ENCODE results near the gene SNX21. TPM values are rescaled to one million over a fixed set of nuclear protein-coding genes. Genes with fewer than 3 reads are reported as not detected.
A peak's percentile ranks its signal among the peaks of the same experiment; 100 is the strongest.

The SNX21 gene
- total and polyA plus RNA-seq, 4 donors = 3.8 to 10.6 (median 4.8) TPM

DNA sequence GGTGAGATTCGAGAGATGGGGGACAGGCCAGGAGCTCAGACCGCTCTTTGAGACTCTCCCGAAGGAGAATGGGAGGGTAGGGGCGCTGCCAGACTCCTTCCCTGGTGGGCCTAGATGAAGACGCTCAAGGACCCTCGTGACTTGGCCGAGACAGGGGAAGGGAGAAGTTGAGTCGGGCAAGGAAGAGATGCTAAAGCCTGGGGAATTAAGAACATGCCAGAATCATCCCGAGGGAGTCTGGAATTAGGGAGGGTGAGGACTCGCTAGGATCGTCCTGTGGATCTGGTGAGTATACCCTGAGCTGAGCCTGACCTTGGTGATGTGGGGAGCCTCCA, 20.6 kb upstream of the SNX21 start:
- H3K4me3 ChIP-seq (ENCODE audit: low read depth in 1 of 3, low read length in 3 of 3) = peak overlapping the region in 1 of 3 donors; percentile 53
- no peak overlapping the region for H3K9ac ChIP-seq (ENCODE audit: low read depth in 1 of 2, low read length in 2 of 2)
- H3K9me3 ChIP-seq (ENCODE audit: control insufficient read depth in 4 of 4, low read length in 3 of 4) = no peaks in the 10 kb centered on the region
- TF ChIP-seq SP1 (IDR thresholded peaks at IDR 0.05) = no peak
- TF ChIP-seq FOXA1 (IDR thresholded peaks at IDR 0.05) = no peak
- TF ChIP-seq, protein P1, sequence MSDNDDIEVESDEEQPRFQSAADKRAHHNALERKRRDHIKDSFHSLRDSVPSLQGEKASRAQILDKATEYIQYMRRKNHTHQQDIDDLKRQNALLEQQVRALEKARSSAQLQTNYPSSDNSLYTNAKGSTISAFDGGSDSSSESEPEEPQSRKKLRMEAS (IDR thresholded peaks at IDR 0.05) = no peak
- TF ChIP-seq, protein P2, sequence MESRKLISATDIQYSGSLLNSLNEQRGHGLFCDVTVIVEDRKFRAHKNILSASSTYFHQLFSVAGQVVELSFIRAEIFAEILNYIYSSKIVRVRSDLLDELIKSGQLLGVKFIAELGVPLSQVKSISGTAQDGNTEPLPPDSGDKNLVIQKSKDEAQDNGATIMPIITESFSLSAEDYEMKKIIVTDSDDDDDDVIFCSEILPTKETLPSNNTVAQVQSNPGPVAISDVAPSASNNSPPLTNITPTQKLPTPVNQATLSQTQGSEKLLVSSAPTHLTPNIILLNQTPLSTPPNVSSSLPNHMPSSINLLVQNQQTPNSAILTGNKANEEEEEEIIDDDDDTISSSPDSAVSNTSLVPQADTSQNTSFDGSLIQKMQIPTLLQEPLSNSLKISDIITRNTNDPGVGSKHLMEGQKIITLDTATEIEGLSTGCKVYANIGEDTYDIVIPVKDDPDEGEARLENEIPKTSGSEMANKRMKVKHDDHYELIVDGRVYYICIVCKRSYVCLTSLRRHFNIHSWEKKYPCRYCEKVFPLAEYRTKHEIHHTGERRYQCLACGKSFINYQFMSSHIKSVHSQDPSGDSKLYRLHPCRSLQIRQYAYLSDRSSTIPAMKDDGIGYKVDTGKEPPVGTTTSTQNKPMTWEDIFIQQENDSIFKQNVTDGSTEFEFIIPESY (IDR thresholded peaks at IDR 0.05) = no peak
- TF ChIP-seq FOXA2 (IDR thresholded peaks at IDR 0.05) = no peak
- no peak for TF ChIP-seq RAD21 (IDR thresholded peaks at IDR 0.05)
- no peak for TF ChIP-seq GABPA (IDR thresholded peaks at IDR 0.05 in 1 of 2, conservative IDR thresholded peaks at IDR 0.05 in 1 of 2)
- no peak for TF ChIP-seq HNF4A (conservative IDR thresholded peaks at IDR 0.05)
- no peak for TF ChIP-seq EGR1 (IDR thresholded peaks at IDR 0.05; ENCODE audit: low read depth in 2 of 2)
- no peak for TF ChIP-seq RXRA (IDR thresholded peaks at IDR 0.05)
- TF ChIP-seq, protein P3, sequence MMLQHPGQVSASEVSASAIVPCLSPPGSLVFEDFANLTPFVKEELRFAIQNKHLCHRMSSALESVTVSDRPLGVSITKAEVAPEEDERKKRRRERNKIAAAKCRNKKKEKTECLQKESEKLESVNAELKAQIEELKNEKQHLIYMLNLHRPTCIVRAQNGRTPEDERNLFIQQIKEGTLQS (IDR thresholded peaks at IDR 0.05) = no peak
- TF ChIP-seq, protein P4, sequence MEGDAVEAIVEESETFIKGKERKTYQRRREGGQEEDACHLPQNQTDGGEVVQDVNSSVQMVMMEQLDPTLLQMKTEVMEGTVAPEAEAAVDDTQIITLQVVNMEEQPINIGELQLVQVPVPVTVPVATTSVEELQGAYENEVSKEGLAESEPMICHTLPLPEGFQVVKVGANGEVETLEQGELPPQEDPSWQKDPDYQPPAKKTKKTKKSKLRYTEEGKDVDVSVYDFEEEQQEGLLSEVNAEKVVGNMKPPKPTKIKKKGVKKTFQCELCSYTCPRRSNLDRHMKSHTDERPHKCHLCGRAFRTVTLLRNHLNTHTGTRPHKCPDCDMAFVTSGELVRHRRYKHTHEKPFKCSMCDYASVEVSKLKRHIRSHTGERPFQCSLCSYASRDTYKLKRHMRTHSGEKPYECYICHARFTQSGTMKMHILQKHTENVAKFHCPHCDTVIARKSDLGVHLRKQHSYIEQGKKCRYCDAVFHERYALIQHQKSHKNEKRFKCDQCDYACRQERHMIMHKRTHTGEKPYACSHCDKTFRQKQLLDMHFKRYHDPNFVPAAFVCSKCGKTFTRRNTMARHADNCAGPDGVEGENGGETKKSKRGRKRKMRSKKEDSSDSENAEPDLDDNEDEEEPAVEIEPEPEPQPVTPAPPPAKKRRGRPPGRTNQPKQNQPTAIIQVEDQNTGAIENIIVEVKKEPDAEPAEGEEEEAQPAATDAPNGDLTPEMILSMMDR (IDR thresholded peaks at IDR 0.05; ENCODE audit: low read depth, low read length, missing input control) = no peak
- TF ChIP-seq NR2F2 (IDR thresholded peaks at IDR 0.05) = no peak
- peaks cover 3 to 29% (median 26%) of the 10 kb centered on the region in 4 donors for H3K36me3 ChIP-seq (ENCODE audit: control insufficient read depth in 4 of 4, insufficient read depth in 3 of 4, low read depth in 1 of 4, low read length in 3 of 4)
- 20% methylated on average over 11 of the region's 11 CpGs for WGBS
- H3K4me1 ChIP-seq (ENCODE audit: control insufficient read depth in 4 of 4, insufficient read depth in 4 of 4, low read length in 3 of 4) = peaks cover 0 to 13% (median 7%) of the 10 kb centered on the region in 4 donors
- H3K27me3 ChIP-seq (ENCODE audit: control insufficient read depth in 4 of 4, insufficient read depth in 4 of 4, low read length in 3 of 4) = no peaks in the 10 kb centered on the region
- H3K27ac ChIP-seq (ENCODE audit: low read depth in 1 of 2, low read length in 2 of 2) = no peak overlapping the region
- no peak for DNase-seq (ENCODE audit: low spot score)

DNA sequence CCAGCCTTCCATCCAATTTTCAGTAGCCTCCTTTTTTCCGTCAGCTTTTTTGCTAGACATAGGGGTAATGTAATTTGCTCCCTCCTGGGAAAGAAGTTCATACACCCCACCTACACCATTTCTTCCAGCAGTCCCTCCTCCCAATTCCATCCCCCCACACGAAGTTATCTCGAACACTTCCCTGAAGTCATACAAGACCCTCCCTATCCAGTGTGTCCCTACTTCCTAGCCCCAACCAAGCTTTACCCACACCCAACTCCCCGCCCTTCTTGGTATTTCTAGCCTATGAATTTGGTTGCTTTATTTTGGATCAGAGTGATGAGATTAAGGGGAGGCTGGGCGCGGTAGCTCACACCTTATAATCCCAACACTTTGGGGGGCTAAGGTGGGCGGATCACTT, 20.1 kb upstream of the SNX21 start:
- no peak overlapping the region for H3K9ac ChIP-seq (ENCODE audit: low read depth in 1 of 2, low read length in 2 of 2)

DNA sequence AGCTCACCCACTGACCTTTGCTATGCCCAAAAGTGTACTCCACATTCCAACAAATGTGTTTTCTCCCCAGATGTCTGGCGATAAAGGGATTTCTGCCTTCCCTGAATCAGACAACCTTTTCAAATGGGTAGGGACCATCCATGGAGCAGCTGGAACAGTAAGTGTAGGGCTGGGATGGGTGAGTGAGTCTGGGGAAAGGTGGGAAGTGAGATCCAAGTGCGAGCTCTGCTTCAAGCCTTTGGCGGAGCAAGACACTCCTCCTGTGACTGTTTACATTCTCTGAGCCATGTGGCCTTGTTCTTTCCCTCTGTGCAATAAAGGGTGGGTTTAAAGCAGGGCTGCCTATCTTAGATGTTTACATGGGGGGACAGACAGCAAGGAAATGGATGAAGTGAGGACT, 19.3 kb upstream of the SNX21 start:
- Histone ChIP-seq H3K4me1 (ENCODE audit: control insufficient read depth in 4 of 4, insufficient read depth in 4 of 4, low read length in 3 of 4) (peaks cover 0 to 13% (median 7%) of the 10 kb centered on the region in 4 donors), H3K9ac (ENCODE audit: low read depth in 1 of 2, low read length in 2 of 2) (no peak overlapping the region), H3K9me3 (ENCODE audit: control insufficient read depth in 4 of 4, low read length in 3 of 4) (no peaks in the 10 kb centered on the region), H3K27me3 (ENCODE audit: control insufficient read depth in 4 of 4, insufficient read depth in 4 of 4, low read length in 3 of 4) (no peaks in the 10 kb centered on the region), H3K27ac (ENCODE audit: low read depth in 1 of 2, low read length in 2 of 2) (no peak overlapping the region), H3K36me3 (ENCODE audit: control insufficient read depth in 4 of 4, insufficient read depth in 3 of 4, low read depth in 1 of 4, low read length in 3 of 4) (peaks cover 0 to 21% (median 17%) of the 10 kb centered on the region in 4 donors), H3K4me3 (ENCODE audit: low read depth in 1 of 3, low read length in 3 of 3) (no peak overlapping the region)
- no peak for DNase-seq (ENCODE audit: low spot score)
- 89% methylated on average over 3 of the region's 3 CpGs for WGBS
- no peak for TF ChIP-seq NR2F2 (IDR thresholded peaks at IDR 0.05)
- no peak for TF ChIP-seq FOXA2 (IDR thresholded peaks at IDR 0.05)
- TF ChIP-seq, protein P1 (IDR thresholded peaks at IDR 0.05) = no peak
- no peak for TF ChIP-seq EGR1 (IDR thresholded peaks at IDR 0.05; ENCODE audit: low read depth in 2 of 2)
- no peak for TF ChIP-seq SP1 (IDR thresholded peaks at IDR 0.05)
- TF ChIP-seq TAF1 (conservative IDR thresholded peaks at IDR 0.05) = no peak
- TF ChIP-seq RXRA (IDR thresholded peaks at IDR 0.05) = no peak
- no peak for TF ChIP-seq FOXA1 (IDR thresholded peaks at IDR 0.05)
- TF ChIP-seq RAD21 (IDR thresholded peaks at IDR 0.05) = no peak
- TF ChIP-seq YY1 (IDR thresholded peaks at IDR 0.05) = no peak
- TF ChIP-seq HNF4G (IDR thresholded peaks at IDR 0.05) = no peak
- TF ChIP-seq JUND (IDR thresholded peaks at IDR 0.05) = no peak
- TF ChIP-seq, protein P2 (IDR thresholded peaks at IDR 0.05) = no peak
- TF ChIP-seq, protein P5, sequence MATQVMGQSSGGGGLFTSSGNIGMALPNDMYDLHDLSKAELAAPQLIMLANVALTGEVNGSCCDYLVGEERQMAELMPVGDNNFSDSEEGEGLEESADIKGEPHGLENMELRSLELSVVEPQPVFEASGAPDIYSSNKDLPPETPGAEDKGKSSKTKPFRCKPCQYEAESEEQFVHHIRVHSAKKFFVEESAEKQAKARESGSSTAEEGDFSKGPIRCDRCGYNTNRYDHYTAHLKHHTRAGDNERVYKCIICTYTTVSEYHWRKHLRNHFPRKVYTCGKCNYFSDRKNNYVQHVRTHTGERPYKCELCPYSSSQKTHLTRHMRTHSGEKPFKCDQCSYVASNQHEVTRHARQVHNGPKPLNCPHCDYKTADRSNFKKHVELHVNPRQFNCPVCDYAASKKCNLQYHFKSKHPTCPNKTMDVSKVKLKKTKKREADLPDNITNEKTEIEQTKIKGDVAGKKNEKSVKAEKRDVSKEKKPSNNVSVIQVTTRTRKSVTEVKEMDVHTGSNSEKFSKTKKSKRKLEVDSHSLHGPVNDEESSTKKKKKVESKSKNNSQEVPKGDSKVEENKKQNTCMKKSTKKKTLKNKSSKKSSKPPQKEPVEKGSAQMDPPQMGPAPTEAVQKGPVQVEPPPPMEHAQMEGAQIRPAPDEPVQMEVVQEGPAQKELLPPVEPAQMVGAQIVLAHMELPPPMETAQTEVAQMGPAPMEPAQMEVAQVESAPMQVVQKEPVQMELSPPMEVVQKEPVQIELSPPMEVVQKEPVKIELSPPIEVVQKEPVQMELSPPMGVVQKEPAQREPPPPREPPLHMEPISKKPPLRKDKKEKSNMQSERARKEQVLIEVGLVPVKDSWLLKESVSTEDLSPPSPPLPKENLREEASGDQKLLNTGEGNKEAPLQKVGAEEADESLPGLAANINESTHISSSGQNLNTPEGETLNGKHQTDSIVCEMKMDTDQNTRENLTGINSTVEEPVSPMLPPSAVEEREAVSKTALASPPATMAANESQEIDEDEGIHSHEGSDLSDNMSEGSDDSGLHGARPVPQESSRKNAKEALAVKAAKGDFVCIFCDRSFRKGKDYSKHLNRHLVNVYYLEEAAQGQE (IDR thresholded peaks at IDR 0.05) = no peak

More for the DNA sequence above, 20.1 kb upstream of the SNX21 start:
- no peaks in the 10 kb centered on the region for H3K27me3 ChIP-seq (ENCODE audit: control insufficient read depth in 4 of 4, insufficient read depth in 4 of 4, low read length in 3 of 4)
- H3K9me3 ChIP-seq (ENCODE audit: control insufficient read depth in 4 of 4, low read length in 3 of 4) = no peaks in the 10 kb centered on the region
- no peak for DNase-seq (ENCODE audit: low spot score)
- 74% methylated on average over 7 of the region's 7 CpGs for WGBS
- peaks cover 0 to 13% (median 7%) of the 10 kb centered on the region in 4 donors for H3K4me1 ChIP-seq (ENCODE audit: control insufficient read depth in 4 of 4, insufficient read depth in 4 of 4, low read length in 3 of 4)
- no peak overlapping the region for H3K27ac ChIP-seq (ENCODE audit: low read depth in 1 of 2, low read length in 2 of 2)
- no peak for TF ChIP-seq JUND (IDR thresholded peaks at IDR 0.05)
- peaks cover 3 to 29% (median 25%) of the 10 kb centered on the region in 4 donors for H3K36me3 ChIP-seq (ENCODE audit: control insufficient read depth in 4 of 4, insufficient read depth in 3 of 4, low read depth in 1 of 4, low read length in 3 of 4)
- H3K4me3 ChIP-seq (ENCODE audit: low read depth in 1 of 3, low read length in 3 of 3) = no peak overlapping the region
